ENCODE measurements around the gene MXRA7.

Gene MXRA7

GRCh38 chr17:76671123-76671911 is 39.4 kb downstream of the MXRA7 start (continued):
- TF ChIP-seq ZNF48 (tag by site-specific recombination; IDR thresholded peaks at IDR 0.05) (no peak), ZNF416 (tag by site-specific recombination; IDR thresholded peaks at IDR 0.05) (no peak), ZNF366 (tag by site-specific recombination; conservative IDR thresholded peaks at IDR 0.05) (peak; percentile 78), ZNF266 (tag by site-specific recombination; IDR thresholded peaks at IDR 0.05; ENCODE audit: low read depth) (no peak), ZNF701 (tag by site-specific recombination; IDR thresholded peaks at IDR 0.05) (no peak; the same call in 1 of the 2 replicates), ZXDB (tag by site-specific recombination; IDR thresholded peaks at IDR 0.05) (peak; percentile 40), ZNF558 (tag by site-specific recombination; IDR thresholded peaks at IDR 0.05) (no peak), ZNF610 (tag by site-specific recombination; IDR thresholded peaks at IDR 0.05; ENCODE audit: borderline replicate concordance) (peak; percentile 66; the same call in 1 of the 2 replicates), ZNF654 (tag by site-specific recombination; IDR thresholded peaks at IDR 0.05; ENCODE audit: low read depth) (no peak), ZNF138 (tag by site-specific recombination; IDR thresholded peaks at IDR 0.05; ENCODE audit: borderline replicate concordance) (no peak), SP2 (tag by site-specific recombination; IDR thresholded peaks at IDR 0.05) (peak; percentile 100), ZNF16 (tag by site-specific recombination; IDR thresholded peaks at IDR 0.05; ENCODE audit: low read depth) (peak; percentile 42; the same call in 1 of the 2 replicates), ZNF830 (tag by site-specific recombination; IDR thresholded peaks at IDR 0.05; ENCODE audit: low read depth) (no peak), MYNN (tag by site-specific recombination; IDR thresholded peaks at IDR 0.05; ENCODE audit: borderline replicate concordance) (peak; percentile 57; the same call in 1 of the 2 replicates), ZBTB26 (tag by site-specific recombination; optimal IDR thresholded peaks at IDR 0.05) (peak; percentile 54), ZNF624 (tag by site-specific recombination; IDR thresholded peaks at IDR 0.05) (peak; percentile 34; the same call in 1 of the 2 replicates), ZNF660 (tag by site-specific recombination; IDR thresholded peaks at IDR 0.05) (no peak), ZNF223 (tag by site-specific recombination; IDR thresholded peaks at IDR 0.05) (peak; percentile 62; the same call in 1 of the 2 replicates), ZBTB48 (tag by site-specific recombination; IDR thresholded peaks at IDR 0.05) (peak; percentile 97), ZNF514 (tag by site-specific recombination; IDR thresholded peaks at IDR 0.05) (no peak), SCRT1 (tag by site-specific recombination; IDR thresholded peaks at IDR 0.05; ENCODE audit: borderline replicate concordance) (peak; percentile 21; the same call in 1 of the 2 replicates), ZBTB11 (tag by site-specific recombination; conservative IDR thresholded peaks at IDR 0.05; ENCODE audit: low read depth) (peak; percentile 47; the same call in 1 of the 2 replicates), ZNF707 (tag by site-specific recombination; IDR thresholded peaks at IDR 0.05) (no peak), YY2 (tag by site-specific recombination; IDR thresholded peaks at IDR 0.05) (no peak), KLF16 (tag by site-specific recombination; IDR thresholded peaks at IDR 0.05) (peak; percentile 93), GLI4 (tag by site-specific recombination; IDR thresholded peaks at IDR 0.05) (peak; percentile 92), ZFP41 (tag by site-specific recombination; IDR thresholded peaks at IDR 0.05; ENCODE audit: borderline replicate concordance) (no peak; the same call in 1 of the 2 replicates), ZNF785 (tag by site-specific recombination; IDR thresholded peaks at IDR 0.05) (no peak), TRIM28 (IDR thresholded peaks at IDR 0.05; ENCODE audit: borderline replicate concordance, low read length) (no peak), HOXC10 (CRISPR knock-in tag; IDR thresholded peaks at IDR 0.05) (peak; percentile 52; the same call in 1 of the 2 replicates), ZNF670 (tag by site-specific recombination; IDR thresholded peaks at IDR 0.05; ENCODE audit: low read depth) (no peak), KLF1 (tag by site-specific recombination; IDR thresholded peaks at IDR 0.05) (peak; percentile 73)
- TF ChIP-seq, protein P1, sequence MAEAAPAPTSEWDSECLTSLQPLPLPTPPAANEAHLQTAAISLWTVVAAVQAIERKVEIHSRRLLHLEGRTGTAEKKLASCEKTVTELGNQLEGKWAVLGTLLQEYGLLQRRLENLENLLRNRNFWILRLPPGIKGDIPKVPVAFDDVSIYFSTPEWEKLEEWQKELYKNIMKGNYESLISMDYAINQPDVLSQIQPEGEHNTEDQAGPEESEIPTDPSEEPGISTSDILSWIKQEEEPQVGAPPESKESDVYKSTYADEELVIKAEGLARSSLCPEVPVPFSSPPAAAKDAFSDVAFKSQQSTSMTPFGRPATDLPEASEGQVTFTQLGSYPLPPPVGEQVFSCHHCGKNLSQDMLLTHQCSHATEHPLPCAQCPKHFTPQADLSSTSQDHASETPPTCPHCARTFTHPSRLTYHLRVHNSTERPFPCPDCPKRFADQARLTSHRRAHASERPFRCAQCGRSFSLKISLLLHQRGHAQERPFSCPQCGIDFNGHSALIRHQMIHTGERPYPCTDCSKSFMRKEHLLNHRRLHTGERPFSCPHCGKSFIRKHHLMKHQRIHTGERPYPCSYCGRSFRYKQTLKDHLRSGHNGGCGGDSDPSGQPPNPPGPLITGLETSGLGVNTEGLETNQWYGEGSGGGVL (tag by site-specific recombination; IDR thresholded peaks at IDR 0.05), result peak; percentile 84
- TF ChIP-seq, protein P2, sequence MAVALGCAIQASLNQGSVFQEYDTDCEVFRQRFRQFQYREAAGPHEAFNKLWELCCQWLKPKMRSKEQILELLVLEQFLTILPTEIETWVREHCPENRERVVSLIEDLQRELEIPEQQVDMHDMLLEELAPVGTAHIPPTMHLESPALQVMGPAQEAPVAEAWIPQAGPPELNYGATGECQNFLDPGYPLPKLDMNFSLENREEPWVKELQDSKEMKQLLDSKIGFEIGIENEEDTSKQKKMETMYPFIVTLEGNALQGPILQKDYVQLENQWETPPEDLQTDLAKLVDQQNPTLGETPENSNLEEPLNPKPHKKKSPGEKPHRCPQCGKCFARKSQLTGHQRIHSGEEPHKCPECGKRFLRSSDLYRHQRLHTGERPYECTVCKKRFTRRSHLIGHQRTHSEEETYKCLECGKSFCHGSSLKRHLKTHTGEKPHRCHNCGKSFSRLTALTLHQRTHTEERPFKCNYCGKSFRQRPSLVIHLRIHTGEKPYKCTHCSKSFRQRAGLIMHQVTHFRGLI (tag by site-specific recombination; IDR thresholded peaks at IDR 0.05), result peak; percentile 67

Data from HEK293 (cell line).